ENCODE data around the gene SLC39A6.

DNA sequence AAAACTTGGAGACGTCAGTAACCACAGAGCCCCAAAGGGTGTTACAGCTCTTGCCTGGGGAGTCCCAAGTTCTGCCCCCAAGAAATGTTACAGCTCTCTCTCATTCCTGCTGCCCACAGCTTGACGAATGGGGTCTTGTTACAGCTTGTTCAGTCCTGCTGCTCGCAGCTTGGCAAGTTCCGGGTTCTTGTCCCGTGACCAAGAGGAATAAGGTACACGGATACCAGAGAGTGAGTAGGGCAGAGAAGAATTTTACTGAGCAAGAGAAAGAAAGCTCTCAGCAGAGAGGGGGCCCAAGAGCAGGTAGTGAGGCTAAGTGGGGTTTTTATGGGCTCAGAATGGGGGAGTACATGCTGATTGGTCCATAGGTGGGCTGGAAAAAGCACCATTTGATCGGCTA is 27.2 kb downstream of the SLC39A6 start:
- TF ChIP-seq, protein P1, sequence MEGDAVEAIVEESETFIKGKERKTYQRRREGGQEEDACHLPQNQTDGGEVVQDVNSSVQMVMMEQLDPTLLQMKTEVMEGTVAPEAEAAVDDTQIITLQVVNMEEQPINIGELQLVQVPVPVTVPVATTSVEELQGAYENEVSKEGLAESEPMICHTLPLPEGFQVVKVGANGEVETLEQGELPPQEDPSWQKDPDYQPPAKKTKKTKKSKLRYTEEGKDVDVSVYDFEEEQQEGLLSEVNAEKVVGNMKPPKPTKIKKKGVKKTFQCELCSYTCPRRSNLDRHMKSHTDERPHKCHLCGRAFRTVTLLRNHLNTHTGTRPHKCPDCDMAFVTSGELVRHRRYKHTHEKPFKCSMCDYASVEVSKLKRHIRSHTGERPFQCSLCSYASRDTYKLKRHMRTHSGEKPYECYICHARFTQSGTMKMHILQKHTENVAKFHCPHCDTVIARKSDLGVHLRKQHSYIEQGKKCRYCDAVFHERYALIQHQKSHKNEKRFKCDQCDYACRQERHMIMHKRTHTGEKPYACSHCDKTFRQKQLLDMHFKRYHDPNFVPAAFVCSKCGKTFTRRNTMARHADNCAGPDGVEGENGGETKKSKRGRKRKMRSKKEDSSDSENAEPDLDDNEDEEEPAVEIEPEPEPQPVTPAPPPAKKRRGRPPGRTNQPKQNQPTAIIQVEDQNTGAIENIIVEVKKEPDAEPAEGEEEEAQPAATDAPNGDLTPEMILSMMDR (IDR thresholded peaks at IDR 0.05): no peak
- no peak for TF ChIP-seq POLR2A (IDR thresholded peaks at IDR 0.05)
